NCI-H82 treated with DMSO at 0.1 percent for 48 hours (cell line): ENCODE data around the gene APEH.

Experiments used
- DNase-seq: peaks from one replicate; lab custom pipeline; 2025; ENCODE audit not compliant: unreplicated experiment; lab: John Stamatoyannopoulos, UW

Gene APEH

DNA sequence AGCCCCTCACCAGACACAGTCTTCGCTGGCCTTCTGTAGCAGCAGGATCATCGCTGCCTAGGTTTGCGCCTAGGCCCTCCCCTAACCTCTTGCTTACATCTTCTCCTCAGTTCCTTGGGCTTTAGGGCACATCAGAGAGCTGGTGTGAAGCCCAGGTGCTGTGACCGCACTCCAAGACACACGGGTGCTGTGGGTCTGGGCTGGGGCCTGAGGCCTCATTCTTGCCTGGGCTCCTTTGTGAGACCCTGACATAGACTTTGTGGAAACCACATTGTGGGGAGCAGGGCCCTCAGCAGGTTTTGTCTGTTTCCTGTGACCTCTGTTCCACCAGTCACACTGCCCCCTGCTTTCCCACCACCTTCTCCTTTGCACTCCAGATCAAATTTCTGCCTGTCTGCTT is 37.3 kb downstream of the APEH start:
- no peak for DNase-seq

DNA sequence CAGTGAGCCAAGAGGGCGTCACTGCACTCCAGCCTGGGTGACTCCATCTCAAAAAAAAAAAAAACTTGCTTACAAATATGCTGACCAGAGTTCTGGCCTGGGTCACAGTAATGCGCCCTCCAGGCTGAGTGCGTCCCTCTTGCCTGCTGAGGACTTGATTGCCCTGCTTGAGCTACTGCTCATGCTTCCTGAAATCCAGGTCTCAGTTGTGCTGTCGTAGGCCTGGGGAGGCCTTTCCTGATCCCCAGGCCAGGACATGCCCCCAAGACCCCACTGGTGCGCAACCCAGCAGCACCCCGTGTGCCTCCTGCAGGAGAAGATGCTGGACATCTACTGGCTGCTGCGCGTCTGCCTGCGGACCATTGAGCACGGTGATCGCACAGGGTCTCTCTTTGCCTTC is 38.0 kb downstream of the APEH start:
- no peak for DNase-seq

DNA sequence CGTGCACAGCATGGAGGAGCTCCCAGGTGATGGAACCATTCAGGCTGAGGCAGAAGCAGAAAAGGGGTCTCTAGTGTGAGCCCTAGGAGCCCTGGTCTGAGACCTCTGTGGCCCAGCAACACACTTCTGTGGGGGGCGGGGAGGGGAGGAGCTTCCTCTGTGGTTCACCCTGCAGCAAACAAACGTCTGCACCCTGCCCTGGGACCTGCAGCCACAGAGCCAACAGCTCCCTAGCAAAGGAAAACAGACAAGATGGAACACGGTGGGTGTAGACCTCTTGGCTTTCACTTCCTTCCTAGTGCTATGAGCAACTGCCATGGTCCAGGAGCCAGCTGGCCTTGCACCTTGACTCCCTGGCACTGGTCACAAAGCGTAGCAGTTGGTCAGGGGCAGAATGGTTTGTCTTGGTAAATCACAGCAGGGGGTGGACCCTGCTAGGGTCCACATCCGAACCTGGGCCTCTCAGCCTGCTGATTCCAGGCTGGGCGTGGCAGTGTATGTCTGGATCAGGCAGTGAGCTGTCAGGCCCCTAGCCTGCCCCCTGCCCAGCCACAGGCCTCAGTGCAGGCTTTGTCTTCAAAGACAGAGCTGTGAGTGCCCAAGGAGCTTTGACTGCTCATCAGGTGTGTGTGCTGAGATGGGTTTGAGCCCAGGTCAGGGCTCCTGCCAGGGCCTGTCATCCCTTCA is 38.6 kb downstream of the APEH start:
- no peak for DNase-seq

- DNase-seq: no peak
These were observed 39.4 kb downstream of the APEH start for GRCh38 chr3:49713336-49714105.

GRCh38 chr3:49714728-49715550 is 40.8 kb downstream of the APEH start:
- no peak for DNase-seq

DNA sequence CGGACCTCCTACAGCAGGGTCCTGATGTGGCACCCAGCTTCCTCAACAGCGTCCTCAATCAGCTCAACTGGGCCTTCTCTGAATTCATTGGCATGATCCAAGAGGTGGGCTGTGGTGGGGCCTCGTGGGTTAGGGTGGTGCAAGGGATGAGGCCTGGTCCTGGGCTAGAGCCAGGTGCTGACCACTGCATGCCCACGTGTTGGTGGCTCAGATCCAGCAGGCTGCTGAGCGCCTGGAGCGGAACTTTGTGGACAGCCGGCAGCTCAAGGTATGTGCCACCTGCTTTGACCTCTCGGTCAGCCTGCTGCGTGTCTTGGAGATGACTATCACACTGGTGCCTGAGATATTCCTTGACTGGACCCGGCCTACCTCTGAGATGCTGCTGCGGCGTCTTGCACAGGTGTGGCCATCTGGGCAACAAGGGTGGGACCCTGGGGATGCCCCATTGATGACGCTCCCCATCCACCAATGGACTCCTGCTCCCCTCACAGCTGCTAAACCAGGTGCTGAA is 41.5 kb downstream of the APEH start:
- DNase-seq: no peak

DNA sequence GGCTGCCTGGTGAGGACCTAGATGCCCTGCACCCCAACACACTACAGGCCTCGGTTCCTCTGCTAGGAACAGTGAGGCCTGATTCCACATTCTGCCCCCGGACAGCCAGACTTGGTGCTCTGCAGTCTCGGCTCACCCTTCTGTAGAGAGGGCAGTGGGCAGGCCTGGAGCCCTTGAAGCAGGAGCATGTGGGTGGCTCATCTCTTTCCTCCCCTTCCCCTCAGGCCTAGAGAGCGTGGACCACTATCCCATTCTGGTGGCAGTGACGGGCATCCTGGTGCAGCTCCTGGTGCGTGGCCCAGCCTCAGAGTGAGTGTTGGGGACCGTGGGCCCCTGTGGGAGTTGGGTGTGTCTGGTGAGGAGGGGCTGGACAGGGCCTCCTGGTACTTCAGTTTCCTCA is 42.0 kb downstream of the APEH start:
- DNase-seq: no peak

- no peak for DNase-seq
These were observed 42.6 kb downstream of the APEH start for GRCh38 chr3:49716691-49717210.

DNA sequence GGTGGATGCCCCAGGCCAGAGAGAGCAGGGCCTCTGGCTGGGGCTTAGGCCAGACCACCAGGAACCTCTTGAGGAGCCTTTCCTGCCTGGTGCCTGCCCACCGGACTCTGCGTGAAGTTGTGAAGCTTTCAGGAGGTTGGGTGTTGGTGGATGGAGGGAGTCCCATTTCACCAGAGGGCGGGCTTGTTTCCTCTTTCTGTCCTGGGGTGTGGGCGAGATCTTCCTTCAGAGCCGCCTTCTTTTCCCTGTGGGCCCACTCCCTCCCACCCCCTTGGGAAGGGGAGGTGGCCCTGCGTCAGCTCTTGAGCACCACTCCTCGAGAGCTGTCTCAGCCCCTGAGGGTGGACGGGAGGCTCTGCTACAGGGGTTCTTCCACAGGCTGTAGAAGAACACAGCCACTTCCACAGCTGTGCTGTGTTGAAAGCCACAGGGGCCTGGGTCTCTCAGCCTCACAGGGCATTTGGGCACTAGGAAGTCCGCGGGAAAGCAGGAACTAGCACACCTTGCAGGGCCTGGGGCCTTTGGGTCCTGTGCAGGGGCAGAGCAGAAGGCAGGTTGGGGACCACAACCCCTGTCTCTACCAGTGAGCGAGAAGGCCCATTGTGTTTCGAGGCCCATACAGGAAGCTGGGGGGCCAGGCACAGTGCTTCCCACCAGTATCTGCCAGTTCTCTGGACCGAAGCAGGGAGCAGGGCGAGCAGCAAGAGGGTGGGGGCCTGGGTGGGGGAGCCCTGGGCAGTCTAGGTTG is 43.2 kb downstream of the APEH start:
- no peak for DNase-seq

DNA sequence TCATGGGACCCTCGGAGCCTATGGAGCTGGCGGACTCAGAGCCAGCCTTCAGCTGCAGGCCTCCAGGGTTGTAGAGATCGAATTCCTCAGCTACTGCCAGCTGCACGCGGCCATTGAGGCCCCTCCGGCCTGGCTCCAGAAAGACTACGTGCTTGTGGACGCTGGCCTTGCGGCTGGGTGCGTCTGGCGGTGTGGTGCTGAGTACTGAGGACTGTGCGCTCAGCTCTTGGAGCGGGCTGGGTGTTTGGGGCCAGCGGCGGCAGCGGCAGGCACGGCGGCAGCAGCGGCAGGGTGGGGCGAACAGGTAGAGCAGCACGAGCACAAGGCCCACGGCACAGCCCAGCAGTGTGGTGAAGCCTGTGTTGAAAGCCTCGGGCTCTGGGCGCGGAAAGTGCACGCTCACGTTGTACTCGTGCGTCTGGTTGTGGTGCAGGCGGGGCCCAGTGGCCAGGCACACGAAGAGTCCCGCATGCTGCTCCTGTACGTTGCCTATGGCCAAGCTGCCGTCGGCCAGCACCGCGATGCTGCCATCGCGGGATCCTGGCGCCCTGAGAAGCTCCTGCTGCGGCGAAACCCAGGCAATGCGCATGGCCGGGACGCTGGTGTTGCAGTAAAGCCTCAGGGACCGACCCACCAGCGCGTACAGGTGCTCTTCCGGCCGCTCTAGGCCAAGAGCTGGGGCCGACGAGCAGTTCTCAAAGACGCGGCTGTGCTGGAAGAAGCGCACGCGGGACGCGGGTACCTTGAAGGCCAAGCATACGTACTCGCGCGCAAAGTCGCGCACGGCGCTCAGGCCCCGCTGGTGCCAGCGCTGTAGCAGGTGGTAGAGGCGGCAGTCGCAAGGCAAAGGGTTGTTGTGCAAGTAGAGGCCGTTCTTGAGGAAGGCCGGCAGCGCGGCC is 44.1 kb downstream of the APEH start:
- DNase-seq: no peak

DNA sequence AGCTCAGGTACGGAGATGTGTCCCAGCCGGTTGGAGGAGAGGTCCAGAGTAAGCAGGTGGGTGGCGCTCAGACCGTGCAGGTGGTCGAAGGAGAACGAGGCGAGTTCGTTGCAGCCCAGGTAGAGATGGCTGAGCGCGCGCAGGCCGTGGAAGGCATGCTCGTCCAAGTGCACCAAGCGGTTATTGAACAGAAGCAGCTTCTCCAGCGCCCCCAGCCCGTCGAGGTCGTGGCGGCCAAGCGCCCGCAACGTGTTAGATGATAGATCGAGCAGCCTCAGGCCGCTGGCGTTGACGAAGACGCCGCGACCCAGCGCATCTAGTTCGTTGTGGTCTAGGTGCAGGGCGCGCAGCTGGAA is 44.7 kb downstream of the APEH start:
- DNase-seq: no peak

DNA sequence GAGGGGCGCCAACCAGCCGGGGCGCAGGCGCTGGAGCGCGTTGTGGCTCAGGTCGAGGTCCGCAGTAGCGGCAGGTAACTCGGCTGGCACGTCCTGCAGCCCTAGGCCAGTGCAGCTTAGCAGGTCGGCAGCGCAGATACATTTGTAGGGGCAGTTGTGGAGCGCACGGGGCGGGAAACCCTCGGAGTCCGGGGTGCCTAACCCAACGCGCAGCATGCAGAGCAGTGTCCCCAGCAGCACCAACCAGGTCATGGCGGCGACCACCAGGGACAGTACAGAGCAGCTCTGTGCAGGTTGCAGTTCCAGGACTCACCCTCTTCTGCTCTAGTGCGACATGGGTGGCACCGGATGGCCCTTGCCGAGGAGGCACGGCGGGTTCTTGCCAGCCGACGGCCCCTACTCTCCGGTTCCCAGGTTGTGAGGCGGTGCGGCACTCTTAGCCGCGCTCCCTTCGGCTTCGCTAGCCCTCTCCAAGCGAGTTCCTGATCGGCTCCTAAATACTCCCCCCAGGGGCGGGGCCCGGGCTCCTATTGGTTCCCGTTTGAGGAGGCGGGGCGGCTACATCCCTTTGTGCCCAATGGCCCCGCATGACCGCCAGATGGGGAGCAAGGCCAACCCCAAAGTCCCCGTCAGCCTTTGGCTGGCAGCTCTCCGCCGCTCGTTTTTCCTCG is 45.2 kb downstream of the APEH start, which contains the start of gene AMIGO3:
Gene AMIGO3, minus strand, starts transcription at position 471 of the 671 bp plus-strand sequence. Its CDS starts 219 bp downstream, at position 252.
- peak; percentile 75 for DNase-seq

DNA sequence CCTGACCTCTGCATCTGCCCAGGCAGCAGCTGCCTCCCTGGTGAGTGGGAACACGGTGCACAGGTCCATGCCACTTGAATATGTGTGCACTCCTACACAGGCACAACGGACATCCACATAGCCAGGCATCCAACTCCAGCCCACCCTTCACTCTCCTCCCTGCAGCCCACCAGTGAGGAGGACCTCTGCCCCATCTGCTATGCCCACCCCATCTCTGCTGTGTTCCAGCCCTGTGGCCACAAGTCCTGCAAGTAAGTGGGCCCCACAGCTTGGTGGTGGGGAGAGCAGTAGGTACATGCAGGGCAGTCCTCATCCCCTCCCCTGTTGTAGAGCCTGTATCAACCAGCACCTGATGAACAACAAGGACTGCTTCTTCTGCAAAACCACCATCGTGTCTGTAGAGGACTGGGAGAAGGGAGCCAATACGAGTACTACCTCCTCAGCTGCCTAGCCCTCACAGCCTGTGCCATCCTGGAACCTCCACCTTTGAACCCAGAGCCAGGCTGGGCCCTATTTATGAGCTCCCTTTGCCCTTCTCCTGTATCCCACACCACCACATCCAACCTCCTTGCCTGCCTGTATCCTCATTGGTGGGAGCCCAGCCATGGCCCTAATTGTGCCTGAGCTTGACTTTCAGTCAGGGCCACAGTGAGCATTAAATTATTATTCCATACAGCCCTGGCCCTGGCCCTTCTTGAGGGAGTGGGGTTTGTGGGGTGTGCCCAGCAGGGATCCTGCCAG is 46.9 kb downstream of the APEH start:
- no peak for DNase-seq

GRCh38 chr3:49721596-49721895 is 47.4 kb downstream of the APEH start:
- DNase-seq: no peak

- no peak for DNase-seq
These were observed 48.0 kb downstream of the APEH start for GRCh38 chr3:49721896-49722781.

DNA sequence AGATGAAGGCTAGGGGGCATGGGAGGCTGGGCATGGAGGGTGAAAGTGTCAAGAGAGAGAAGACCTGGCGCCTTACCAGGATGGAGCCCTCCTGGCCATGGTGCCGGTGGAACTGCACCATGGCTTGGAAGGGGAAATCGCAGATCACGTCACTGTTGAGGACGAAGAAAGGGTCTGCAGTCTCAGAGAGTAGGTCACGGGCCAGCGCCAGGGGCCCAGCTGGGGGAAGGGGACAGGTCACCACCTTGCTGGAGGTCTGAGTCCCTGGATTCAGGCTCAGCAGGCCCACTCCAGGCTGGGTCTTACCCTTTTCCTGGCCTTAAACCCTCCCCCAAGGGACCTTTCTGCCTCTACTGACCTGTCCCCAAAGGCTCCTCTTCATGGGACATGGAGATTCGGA is 48.7 kb downstream of the APEH start:
- DNase-seq: no peak

DNA sequence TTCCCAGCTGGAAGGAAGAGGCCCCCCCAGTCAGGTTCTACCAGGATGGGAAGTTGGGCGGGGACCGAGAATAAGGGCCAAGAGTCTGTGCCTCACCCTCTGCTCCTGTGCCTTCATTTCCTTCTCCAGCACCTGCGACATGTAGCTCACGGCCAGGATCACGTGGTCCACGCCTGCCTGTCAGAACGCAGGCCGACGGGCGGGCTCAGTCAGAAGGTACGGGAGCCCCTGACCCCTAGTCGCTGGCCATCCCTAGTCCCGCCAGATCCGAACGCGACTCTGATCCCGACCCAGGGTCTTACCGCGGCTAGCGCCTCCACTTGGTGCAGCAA is 49.1 kb downstream of the APEH start:
- no peak for DNase-seq
